SK-N-SH (cell line): ENCODE results near the gene AAGAB. TPM values are rescaled to one million over a fixed set of nuclear protein-coding genes. Genes with fewer than 3 reads are reported as not detected.

Experiments used
- CTCF ChIA-PET: fragments of 300-600, 350-600 bp; formaldehyde crosslinking; extraction: SDS; loops from one replicate; lab custom pipeline; 2021; lab: Yijun Ruan, JAX
- POLR2A ChIA-PET: fragments of 350-600 bp; sonication (Branson Sonifier 250); formaldehyde crosslinking; extraction: SDS; loops from one replicate; lab custom pipeline; 2020; ENCODE audit warnings: antibody characterized with exemption, inconsistent platforms; lab: Yijun Ruan, JAX
- DNase-seq: peaks from one replicate; pipeline ENCODE4 v3.0.0; 2012
- H2AFZ ChIP-seq: fragments of 200-600 bp; sonication (generic); 2 replicates; pipeline ENCODE4 v1.8.1; 2016; ENCODE audit warnings: antibody characterized with exemption, mild to moderate bottlenecking, low read depth
- H3F3A ChIP-seq: fragments of 200-600 bp; sonication (generic); replicated peaks from 2 replicates; pipeline ENCODE3; 2016; ENCODE audit warnings: antibody characterized with exemption, mild to moderate bottlenecking; ENCODE audit not compliant: insufficient read depth
- H3K27ac ChIP-seq, 2 experiments: fragments of 200-500 bp in 1 of 2; fragments of 200-600 bp in 1 of 2; sonication (Bioruptor generic) in 1 of 2; sonication (generic), shearing (Covaris generic) in 1 of 2; 2 replicates each; pipeline versions ENCODE4 v1.5.1 to v1.6.1; 2014 to 2016; ENCODE audit warnings: low read depth in 2 of 2, inconsistent platforms in 1 of 2, low read length in 1 of 2, mild to moderate bottlenecking in 1 of 2, mixed read lengths in 1 of 2
- H3K27me3 ChIP-seq: fragments of 200-600 bp; sonication (generic), shearing (Covaris generic); 2 replicates; pipeline ENCODE4 v1.6.1; 2016; ENCODE audit warnings: mixed run types; ENCODE audit not compliant: insufficient read depth
- H3K36me3 ChIP-seq, 2 experiments: fragments of 200-500 bp in 1 of 2; fragments of 200-600 bp in 1 of 2; sonication (Bioruptor generic) in 1 of 2; sonication (generic) in 1 of 2; replicated peaks in 1 of 2; 2 replicates each; pipeline versions ENCODE3 to v1.5.1; 2014 to 2016; ENCODE audit warnings: low read length in 1 of 2, mild to moderate bottlenecking in 1 of 2; ENCODE audit not compliant: insufficient read depth in 2 of 2, control insufficient read depth in 1 of 2
- H3K4me1 ChIP-seq, 2 experiments: fragments of 200-500 bp in 1 of 2; fragments of 200-600 bp in 1 of 2; sonication (Bioruptor generic) in 1 of 2; sonication (generic), shearing (Covaris generic) in 1 of 2; 2 replicates each; pipeline versions ENCODE4 v1.5.1 to v1.6.1; 2014 to 2016; ENCODE audit warnings: low read depth in 1 of 2, low read length in 1 of 2, mixed run types in 1 of 2; ENCODE audit not compliant: insufficient read depth in 2 of 2, control insufficient read depth in 1 of 2
- H3K4me2 ChIP-seq: fragments of 200-600 bp; sonication (generic), shearing (Covaris generic); 2 replicates; pipeline ENCODE4 v1.6.1; 2017; ENCODE audit warnings: mixed run types
- H3K4me3 ChIP-seq, 2 experiments: fragments of 200-500 bp in 1 of 2; fragments of 200-600 bp in 1 of 2; sonication (Bioruptor generic) in 1 of 2; sonication (generic), shearing (Covaris generic) in 1 of 2; 2 replicates each; pipeline versions ENCODE4 v1.5.1 to v1.8.1; 2014 to 2016; ENCODE audit warnings: low read depth in 2 of 2, inconsistent platforms in 1 of 2, low read length in 1 of 2, mild to moderate bottlenecking in 1 of 2, mixed read lengths in 1 of 2, moderate library complexity in 1 of 2
- H3K79me2 ChIP-seq: fragments of 200-600 bp; sonication (generic); 2 replicates; pipeline ENCODE4 v1.8.1; 2017; ENCODE audit warnings: mild to moderate bottlenecking; ENCODE audit not compliant: insufficient read depth
- H3K9ac ChIP-seq: fragments of 200-600 bp; sonication (generic); 2 replicates; pipeline ENCODE4 v1.6.1; 2017; ENCODE audit warnings: mixed run types
- H3K9me2 ChIP-seq: fragments of 200-600 bp; sonication (generic); 2 replicates; pipeline ENCODE4 v1.6.1; 2017; ENCODE audit warnings: mixed run types
- H3K9me3 ChIP-seq: fragments of 200-600 bp; sonication (generic); 2 replicates; pipeline ENCODE4 v1.6.1; 2017; ENCODE audit warnings: mixed run types, mild to moderate bottlenecking, moderate library complexity
- H4K20me1 ChIP-seq: fragments of 200-600 bp; sonication (generic); 2 replicates; pipeline ENCODE4 v1.6.1; 2017; ENCODE audit warnings: mild to moderate bottlenecking, mixed run types; ENCODE audit not compliant: insufficient read depth
- CTCF ChIP-seq: fragments of 200-600 bp; sonication (generic); IDR thresholded peaks from 2 replicates; pipeline ENCODE4 v1.6.1; 2017; ENCODE audit warnings: antibody characterized with exemption, mild to moderate bottlenecking, moderate library complexity
- PBX3 ChIP-seq: IDR thresholded peaks from 2 replicates; pipeline ENCODE4; 2012
- POLR2AphosphoS5 ChIP-seq: IDR thresholded peaks from 2 replicates; pipeline ENCODE4 v1.6.1; 2012; ENCODE audit warnings: low read depth, low read length
- RAD21 ChIP-seq: IDR thresholded peaks from 2 replicates; pipeline ENCODE4 v1.6.1; 2012; ENCODE audit warnings: mild to moderate bottlenecking, low read length
- RXRA ChIP-seq: IDR thresholded peaks from 2 replicates; pipeline ENCODE4 v1.4.0; 2012; ENCODE audit warnings: low read depth, mild to moderate bottlenecking, borderline replicate concordance
- SMC3 ChIP-seq: IDR thresholded peaks from 2 replicates; pipeline ENCODE4 v1.6.1; 2012; ENCODE audit warnings: low read depth, low read length, improper control_type of control experiment
- WGBS: methylation state at CpG from one replicate; pipeline ENCODE4 v1.1.6; 2017; ENCODE audit warnings: low lambda C conversion rate; 5-methylcytosine and 5-hydroxymethylcytosine counted together
- polyA plus RNA-seq, 3 experiments: library from polyadenylated mRNA; depleted of rRNA; stranded (reverse); fragments of >200 nt; gene quantifications; 2 replicates each; pipeline ENCODE4 v1.2.3, GENCODE V29; 2012

AAGAB gene
- polyA plus RNA-seq, 1 of the 3 experiments (the other 2 are of a cell fraction): 24.9 TPM

- DNase-seq: no peak
- WGBS: 90% methylated on average over 4 of the region's 4 CpGs
- ChIA-PET POLR2A (no interaction called here), CTCF (interaction anchor here (0.6 to 3.7 kb wide), 15 partner anchors 10 to 596 kb away, joined by 3 to 25 read pairs (median 6); no protein-coding TSS in a partner anchor)
- no peaks in the 10 kb centered on the region for H3K27me3 ChIP-seq
- no peak for TF ChIP-seq POLR2AphosphoS5
- TF ChIP-seq RXRA: no peak
- TF ChIP-seq, all 33 proteins: peak for 0
- peaks cover 3 to 16% of the 10 kb centered on the region in 2 experiments for H3K36me3 ChIP-seq
- peaks cover 9% of the 10 kb centered on the region for H3F3A ChIP-seq
- peaks cover 7 to 13% of the 10 kb centered on the region in 2 experiments; a peak in 3 of 4 replicates for H3K4me1 ChIP-seq
- no peaks in the 10 kb centered on the region for H3K9me3 ChIP-seq
- H2AFZ ChIP-seq: no peak overlapping the region
- peaks cover 85% of the 10 kb centered on the region for H3K79me2 ChIP-seq
- no peak overlapping the region for H3K9ac ChIP-seq
- peaks cover 9% of the 10 kb centered on the region; the same call in 1 of the 2 replicates for H4K20me1 ChIP-seq
- H3K4me3 ChIP-seq: no peak overlapping the region
- H3K9me2 ChIP-seq: no peaks in the 10 kb centered on the region
- no peak overlapping the region for H3K4me2 ChIP-seq
- no peak overlapping the region; a peak in 1 of 4 replicates for H3K27ac ChIP-seq
Observed at GRCh38 chr15:67241132-67241855, 13.2 kb downstream of the AAGAB start.

GRCh38 chr15:67240235-67241131 is 14.0 kb downstream of the AAGAB start:
- 48% methylated on average over 3 of the region's 3 CpGs for WGBS

More at GRCh38 chr15:67240235-67241131, 14.0 kb downstream of the AAGAB start:
- peaks cover 11 to 14% of the 10 kb centered on the region in 2 experiments for H3K36me3 ChIP-seq
- ChIA-PET POLR2A (no interaction called here), CTCF (interaction anchor here (0.6 to 3.7 kb wide), 28 partner anchors 9 to 623 kb away, joined by 3 to 25 read pairs (median 4); no protein-coding TSS in a partner anchor)
- H3K27me3 ChIP-seq: no peaks in the 10 kb centered on the region
- H3K79me2 ChIP-seq: peaks cover 77% of the 10 kb centered on the region
- H4K20me1 ChIP-seq: peaks cover 9% of the 10 kb centered on the region; the same call in 1 of the 2 replicates
- H3K9me2 ChIP-seq: no peaks in the 10 kb centered on the region
- TF ChIP-seq PBX3 (no peak), SMC3 (peak; percentile 46), RAD21 (peak; percentile 67), CTCF (peak; percentile 51)
- H3K4me2 ChIP-seq: no peak overlapping the region
- peak; percentile 57 for DNase-seq
- H3K9ac ChIP-seq: no peak overlapping the region
- peaks cover 9% of the 10 kb centered on the region for H3F3A ChIP-seq
- no peak overlapping the region for H2AFZ ChIP-seq
- no peak overlapping the region for H3K4me3 ChIP-seq
- H3K4me1 ChIP-seq: peaks cover 7 to 13% of the 10 kb centered on the region in 2 experiments; a peak in 3 of 4 replicates
- H3K9me3 ChIP-seq: no peaks in the 10 kb centered on the region
- 0 out of 4 replicates have a peak overlapping the region, but pooled peaks of 1 of the 2 experiments have one; percentile 6 for H3K27ac ChIP-seq
